PC-9 (cell line): Measurements from ENCODE around the gene ONECUT2. TPM values are rescaled to one million over a fixed set of nuclear protein-coding genes. Genes with fewer than 3 reads are reported as not detected.

Source experiments
- BruUV-seq: library from RNA; stranded (reverse); fragments of 400-500 nt; replicated peaks from 2 replicates; lab custom pipeline; 2021; lab: Mats Ljungman, UMichigan
- CTCF ChIA-PET: fragments of 300-600 bp; sonication (Branson Sonifier 250); formaldehyde crosslinking; loops from one replicate; lab custom pipeline; 2022; ENCODE audit warnings: antibody characterized with exemption; lab: Charles Lee
- POLR2A ChIA-PET: fragments of 300-600 bp; sonication (Branson Sonifier 250); formaldehyde crosslinking; loops from one replicate; lab custom pipeline; 2022; ENCODE audit warnings: antibody characterized with exemption; ENCODE audit not compliant: unreplicated experiment; lab: Charles Lee
- DNase-seq, 2 experiments: peaks; one replicate each; pipeline versions ENCODE4 v3.0.0 to v3.0.0-alpha.2; 2015 to 2022; ENCODE audit warnings: mixed read lengths in 1 of 2
- H2AFZ ChIP-seq: fragments of 200-600 bp; sonication (generic); 2 replicates; pipeline ENCODE4 v1.8.1; 2017; ENCODE audit warnings: antibody characterized with exemption
- H3F3A ChIP-seq: fragments of 200-600 bp; sonication (generic); 2 replicates; pipeline ENCODE4 v1.8.1; 2017; ENCODE audit warnings: antibody characterized with exemption, mild to moderate bottlenecking, low read depth; ENCODE audit not compliant: insufficient read depth
- H3K27ac ChIP-seq: fragments of 200-600 bp; sonication (generic); 2 replicates; pipeline ENCODE4 v1.6.1; 2016; ENCODE audit warnings: mixed run types
- H3K27me3 ChIP-seq: fragments of 200-600 bp; sonication (generic); 2 replicates; pipeline ENCODE4 v1.6.1; 2016; ENCODE audit warnings: low read depth, mixed run types; ENCODE audit not compliant: insufficient read depth
- H3K36me3 ChIP-seq: fragments of 200-600 bp; sonication (generic); 2 replicates; pipeline ENCODE4 v1.6.1; 2016; ENCODE audit warnings: low read depth, mixed run types
- H3K4me1 ChIP-seq: fragments of 200-600 bp; sonication (generic); replicated peaks from 2 replicates; pipeline ENCODE4 v1.6.1; 2016; ENCODE audit warnings: mixed run types; ENCODE audit not compliant: insufficient read depth
- H3K4me2 ChIP-seq: fragments of 200-600 bp; sonication (generic); 2 replicates; pipeline ENCODE4 v1.6.1; 2017; ENCODE audit warnings: mixed run types
- H3K4me3 ChIP-seq: fragments of 200-600 bp; sonication (generic); 2 replicates; pipeline ENCODE4 v1.6.1; 2016; ENCODE audit warnings: mixed run types
- H3K79me2 ChIP-seq: fragments of 200-600 bp; sonication (generic); 2 replicates; pipeline ENCODE4 v1.6.1; 2017; ENCODE audit warnings: low read depth, mixed run types
- H3K9me2 ChIP-seq: fragments of 200-600 bp; sonication (generic); 2 replicates; pipeline ENCODE4 v1.8.1; 2017; ENCODE audit warnings: mild to moderate bottlenecking; ENCODE audit not compliant: insufficient read depth
- H3K9me3 ChIP-seq: fragments of 200-600 bp; sonication (generic); 2 replicates; pipeline ENCODE4 v1.8.1; 2016; ENCODE audit warnings: low read depth; ENCODE audit not compliant: insufficient read depth
- H4K20me1 ChIP-seq: fragments of 200-600 bp; sonication (generic); 2 replicates; pipeline ENCODE4 v1.8.1; 2017; ENCODE audit not compliant: insufficient read depth
- CTCF ChIP-seq: fragments of 200-600 bp; sonication (generic); conservative IDR thresholded peaks from 2 replicates; pipeline ENCODE4 v1.6.1; 2017; ENCODE audit warnings: mixed run types, antibody characterized with exemption, mild to moderate bottlenecking, moderate library complexity
- EZH2 ChIP-seq: fragments of 200-600 bp; sonication (generic); IDR thresholded peaks from 2 replicates; pipeline ENCODE4 v1.8.0; 2017; ENCODE audit warnings: antibody characterized with exemption, low read depth
- intact Hi-C: fragments of 100-400 bp; cut with micrococcal nuclease; formaldehyde crosslinking; loops from one replicate; pipeline ENCODE4 v1.10.0; 2022; ENCODE audit not compliant: unreplicated experiment
- total RNA-seq: library from RNA; stranded (reverse); gene quantifications from 2 replicates; pipeline ENCODE4 v1.2.3, GENCODE V29; 2021

ONECUT2 gene
- total RNA-seq, 1 experiment from 2014 or later, result 0.35 TPM

- Histone ChIP-seq H3K9me3 (no peaks in the 10 kb centered on the region), H3K79me2 (no peaks in the 10 kb centered on the region), H3K4me3 (no peak overlapping the region), H3K27ac (no peak overlapping the region), H3F3A (no peaks in the 10 kb centered on the region), H3K27me3 (no peaks in the 10 kb centered on the region), H2AFZ (no peak overlapping the region), H3K4me1 (no peaks in the 10 kb centered on the region), H3K36me3 (no peaks in the 10 kb centered on the region), H4K20me1 (no peaks in the 10 kb centered on the region), H3K4me2 (no peak overlapping the region), H3K9me2 (no peaks in the 10 kb centered on the region)
- no peak for DNase-seq
- POLR2A ChIA-PET, result no interaction called here
- CTCF ChIA-PET, result no interaction called here
- TF ChIP-seq EZH2, result no peak
- TF ChIP-seq CTCF, result no peak
- intact Hi-C loops, result no loop called here
- no TSS peak for BruUV-seq
These were observed 103.4 kb downstream of the ONECUT2 start for GRCh38 chr18:57538614-57539013.

GRCh38 chr18:57539702-57540101, 104.5 kb downstream of the ONECUT2 start:
- POLR2A ChIA-PET, result no interaction called here
- no peaks in the 10 kb centered on the region for H3K9me3 ChIP-seq
- no peaks in the 10 kb centered on the region for H3K79me2 ChIP-seq
- no peak for TF ChIP-seq EZH2
- TF ChIP-seq CTCF, result no peak
- H4K20me1 ChIP-seq, result no peaks in the 10 kb centered on the region
- no peak for DNase-seq
- H3K36me3 ChIP-seq, result no peaks in the 10 kb centered on the region
- no TSS peak for BruUV-seq
- H2AFZ ChIP-seq, result no peak overlapping the region
- CTCF ChIA-PET, result no interaction called here
- no peaks in the 10 kb centered on the region for H3F3A ChIP-seq
- intact Hi-C loops, result no loop called here
- no peak overlapping the region for H3K4me3 ChIP-seq
- no peaks in the 10 kb centered on the region for H3K27me3 ChIP-seq
- H3K9me2 ChIP-seq, result no peaks in the 10 kb centered on the region
- H3K4me2 ChIP-seq, result no peak overlapping the region
- no peaks in the 10 kb centered on the region for H3K4me1 ChIP-seq
- no peak overlapping the region for H3K27ac ChIP-seq

Other genes starting within 250 kb of the ONECUT2 start
- not detected in 2 replicates for gene ST8SIA3, start 82.8 kb upstream of the ONECUT2 start, total RNA-seq
- 75.7 and 83.4 TPM in 2 replicates for gene FECH, start 151.3 kb downstream of the ONECUT2 start, total RNA-seq
- gene NARS1, start 186.5 kb downstream of the ONECUT2 start, total RNA-seq, result 101 and 104 TPM in 2 replicates